ENCODE data around the gene LRRC71. TPM values are rescaled to one million over a fixed set of nuclear protein-coding genes. Genes with fewer than 3 reads are reported as not detected.

LRRC71 gene
- total RNA-seq, 2 donors from 2014 or later = not detected

- H3K27ac ChIP-seq (ENCODE audit: low read depth, low read length) = no peak overlapping the region
- H3K9ac ChIP-seq (ENCODE audit: extremely low read depth, low read length, poor library complexity, severe bottlenecking) = no peak overlapping the region
- no peak overlapping the region for H3K27ac Mint-ChIP-seq
- H3K27me3 Mint-ChIP-seq (ENCODE audit: insufficient read depth) = peaks cover 30% of the 10 kb centered on the region
- no peak for DNase-seq
- WGBS, 2 experiments (ENCODE audit: insufficient coverage in 1 of 2, insufficient read length in 1 of 2) = 89 to 92% methylated on average over 4 to 6 of the region's 6 CpGs
- H3K4me1 Mint-ChIP-seq = peaks cover 8% of the 10 kb centered on the region
- H3K9me3 Mint-ChIP-seq = no peaks in the 10 kb centered on the region
- no peak overlapping the region for H3K4me3 ChIP-seq (ENCODE audit: low read length)
- peaks cover 34% of the 10 kb centered on the region for H3K36me3 ChIP-seq (ENCODE audit: control insufficient read depth, insufficient read depth, low read length)
- TF ChIP-seq, protein P1, sequence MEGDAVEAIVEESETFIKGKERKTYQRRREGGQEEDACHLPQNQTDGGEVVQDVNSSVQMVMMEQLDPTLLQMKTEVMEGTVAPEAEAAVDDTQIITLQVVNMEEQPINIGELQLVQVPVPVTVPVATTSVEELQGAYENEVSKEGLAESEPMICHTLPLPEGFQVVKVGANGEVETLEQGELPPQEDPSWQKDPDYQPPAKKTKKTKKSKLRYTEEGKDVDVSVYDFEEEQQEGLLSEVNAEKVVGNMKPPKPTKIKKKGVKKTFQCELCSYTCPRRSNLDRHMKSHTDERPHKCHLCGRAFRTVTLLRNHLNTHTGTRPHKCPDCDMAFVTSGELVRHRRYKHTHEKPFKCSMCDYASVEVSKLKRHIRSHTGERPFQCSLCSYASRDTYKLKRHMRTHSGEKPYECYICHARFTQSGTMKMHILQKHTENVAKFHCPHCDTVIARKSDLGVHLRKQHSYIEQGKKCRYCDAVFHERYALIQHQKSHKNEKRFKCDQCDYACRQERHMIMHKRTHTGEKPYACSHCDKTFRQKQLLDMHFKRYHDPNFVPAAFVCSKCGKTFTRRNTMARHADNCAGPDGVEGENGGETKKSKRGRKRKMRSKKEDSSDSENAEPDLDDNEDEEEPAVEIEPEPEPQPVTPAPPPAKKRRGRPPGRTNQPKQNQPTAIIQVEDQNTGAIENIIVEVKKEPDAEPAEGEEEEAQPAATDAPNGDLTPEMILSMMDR (conservative IDR thresholded peaks at IDR 0.05) = no peak
- no peaks in the 10 kb centered on the region for H3K9me3 ChIP-seq (ENCODE audit: control insufficient read depth, low read length)
- no peak overlapping the region for H3K4me3 Mint-ChIP-seq
- peaks cover 16% of the 10 kb centered on the region for H3K27me3 ChIP-seq (ENCODE audit: control insufficient read depth, insufficient read depth, low read length, poor library complexity, severe bottlenecking)
- H3K4me1 ChIP-seq (ENCODE audit: control insufficient read depth, insufficient read depth, low read length) = no peaks in the 10 kb centered on the region
- peaks cover 31% of the 10 kb centered on the region for H3K36me3 Mint-ChIP-seq (ENCODE audit: low read depth)
These were observed 12.7 kb downstream of the LRRC71 start for GRCh38 chr1:156933136-156933535.

- DNase-seq = no peak
- no peaks in the 10 kb centered on the region for H3K9me3 Mint-ChIP-seq
- Histone ChIP-seq H3K27me3 (ENCODE audit: control insufficient read depth, insufficient read depth, low read length, poor library complexity, severe bottlenecking) (no peaks in the 10 kb centered on the region), H3K9me3 (ENCODE audit: control insufficient read depth, low read length) (no peaks in the 10 kb centered on the region), H3K36me3 (ENCODE audit: control insufficient read depth, insufficient read depth, low read length) (peaks cover 54% of the 10 kb centered on the region), H3K9ac (ENCODE audit: extremely low read depth, low read length, poor library complexity, severe bottlenecking) (no peak overlapping the region), H3K4me1 (ENCODE audit: control insufficient read depth, insufficient read depth, low read length) (no peaks in the 10 kb centered on the region), H3K4me3 (ENCODE audit: low read length) (no peak overlapping the region), H3K27ac (ENCODE audit: low read depth, low read length) (no peak overlapping the region)
- TF ChIP-seq, protein P1 (conservative IDR thresholded peaks at IDR 0.05) = no peak
- no peak overlapping the region for H3K27ac Mint-ChIP-seq
- H3K27me3 Mint-ChIP-seq (ENCODE audit: insufficient read depth) = peaks cover 8% of the 10 kb centered on the region
- no peak overlapping the region for H3K4me3 Mint-ChIP-seq
- H3K4me1 Mint-ChIP-seq = peaks cover 8% of the 10 kb centered on the region
- WGBS, 2 experiments (ENCODE audit: insufficient coverage in 1 of 2, insufficient read length in 1 of 2) = 93 to 98% methylated on average over 6 to 17 of the region's 17 CpGs
- H3K36me3 Mint-ChIP-seq (ENCODE audit: low read depth) = peaks cover 52% of the 10 kb centered on the region
These were observed 15.2 kb downstream of the LRRC71 start for GRCh38 chr1:156935505-156936128.

DNA sequence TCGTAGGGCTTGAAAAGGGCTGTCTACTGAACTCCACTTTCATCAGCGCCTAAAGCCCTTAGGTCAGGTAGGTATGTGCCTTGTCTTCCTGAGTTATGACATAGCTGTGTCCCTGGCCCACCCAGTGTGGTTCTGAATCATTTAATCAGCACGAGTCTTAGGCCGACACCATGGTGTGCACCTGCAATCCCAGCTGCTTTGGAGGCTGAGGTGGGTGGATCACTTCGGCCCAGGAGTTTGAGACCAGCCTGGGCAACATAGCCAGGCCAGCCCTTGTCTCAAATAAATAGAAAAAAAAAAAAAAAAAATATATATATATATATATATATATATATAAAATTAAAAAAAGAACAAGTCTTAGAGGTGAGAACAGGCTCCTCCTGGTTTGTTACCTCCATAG is 15.8 kb downstream of the LRRC71 start:
- TF ChIP-seq, protein P1 (conservative IDR thresholded peaks at IDR 0.05) = no peak

More for the DNA sequence above, 15.8 kb downstream of the LRRC71 start:
- peaks cover 58% of the 10 kb centered on the region for H3K36me3 Mint-ChIP-seq (ENCODE audit: low read depth)
- H3K27ac Mint-ChIP-seq = no peak overlapping the region
- H3K27me3 ChIP-seq (ENCODE audit: control insufficient read depth, insufficient read depth, low read length, poor library complexity, severe bottlenecking) = no peaks in the 10 kb centered on the region
- no peaks in the 10 kb centered on the region for H3K9me3 Mint-ChIP-seq
- H3K36me3 ChIP-seq (ENCODE audit: control insufficient read depth, insufficient read depth, low read length) = peaks cover 59% of the 10 kb centered on the region
- H3K9me3 ChIP-seq (ENCODE audit: control insufficient read depth, low read length) = no peaks in the 10 kb centered on the region
- H3K27ac ChIP-seq (ENCODE audit: low read depth, low read length) = no peak overlapping the region
- peaks cover 8% of the 10 kb centered on the region for H3K4me1 Mint-ChIP-seq
- no peak overlapping the region for H3K9ac ChIP-seq (ENCODE audit: extremely low read depth, low read length, poor library complexity, severe bottlenecking)
- H3K4me3 ChIP-seq (ENCODE audit: low read length) = no peak overlapping the region
- no peak overlapping the region for H3K4me3 Mint-ChIP-seq
- no peak for DNase-seq
- H3K27me3 Mint-ChIP-seq (ENCODE audit: insufficient read depth) = peaks cover 2% of the 10 kb centered on the region
- 94 to 96% methylated on average over 2 to 5 of the region's 5 CpGs for WGBS, 2 experiments (ENCODE audit: insufficient coverage in 1 of 2, insufficient read length in 1 of 2)
- H3K4me1 ChIP-seq (ENCODE audit: control insufficient read depth, insufficient read depth, low read length) = no peaks in the 10 kb centered on the region
